Measurements from ENCODE around the gene FANCD2. TPM values are rescaled to one million over a fixed set of nuclear protein-coding genes. Genes with fewer than 3 reads are reported as not detected.

FANCD2 gene
- total and polyA plus RNA-seq, 12 donors, result 0.48 to 14.5 (median 2.5) TPM

DNA sequence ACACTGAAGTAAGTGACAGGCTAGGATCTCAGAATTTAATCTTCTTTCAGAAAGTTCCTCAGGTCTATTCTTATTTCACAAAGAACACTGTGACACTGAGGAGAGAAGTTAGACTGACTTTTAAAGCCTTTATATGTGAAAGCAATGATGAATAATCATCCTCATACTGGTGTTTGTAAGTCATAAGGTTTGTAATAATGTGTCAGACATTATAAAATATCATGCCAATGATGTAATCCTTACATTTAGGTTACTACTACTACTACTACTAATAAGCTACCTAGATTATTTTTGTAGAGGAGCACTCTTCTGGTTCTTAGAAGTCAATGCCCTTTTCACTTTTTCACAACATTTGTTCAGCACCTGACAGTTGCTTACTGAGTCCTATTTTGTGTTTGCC lies 48.4 kb downstream of the FANCD2 start:
- TF ChIP-seq, protein P1, sequence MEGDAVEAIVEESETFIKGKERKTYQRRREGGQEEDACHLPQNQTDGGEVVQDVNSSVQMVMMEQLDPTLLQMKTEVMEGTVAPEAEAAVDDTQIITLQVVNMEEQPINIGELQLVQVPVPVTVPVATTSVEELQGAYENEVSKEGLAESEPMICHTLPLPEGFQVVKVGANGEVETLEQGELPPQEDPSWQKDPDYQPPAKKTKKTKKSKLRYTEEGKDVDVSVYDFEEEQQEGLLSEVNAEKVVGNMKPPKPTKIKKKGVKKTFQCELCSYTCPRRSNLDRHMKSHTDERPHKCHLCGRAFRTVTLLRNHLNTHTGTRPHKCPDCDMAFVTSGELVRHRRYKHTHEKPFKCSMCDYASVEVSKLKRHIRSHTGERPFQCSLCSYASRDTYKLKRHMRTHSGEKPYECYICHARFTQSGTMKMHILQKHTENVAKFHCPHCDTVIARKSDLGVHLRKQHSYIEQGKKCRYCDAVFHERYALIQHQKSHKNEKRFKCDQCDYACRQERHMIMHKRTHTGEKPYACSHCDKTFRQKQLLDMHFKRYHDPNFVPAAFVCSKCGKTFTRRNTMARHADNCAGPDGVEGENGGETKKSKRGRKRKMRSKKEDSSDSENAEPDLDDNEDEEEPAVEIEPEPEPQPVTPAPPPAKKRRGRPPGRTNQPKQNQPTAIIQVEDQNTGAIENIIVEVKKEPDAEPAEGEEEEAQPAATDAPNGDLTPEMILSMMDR (IDR thresholded peaks at IDR 0.05), result no peak
- TF ChIP-seq POLR2A (IDR thresholded peaks at IDR 0.05), result no peak
- Histone ChIP-seq H3K36me3 (replicated peaks in 1 of 2) (no peaks in the 10 kb centered on the region), H3K27me3 (no peaks in the 10 kb centered on the region)

DNA sequence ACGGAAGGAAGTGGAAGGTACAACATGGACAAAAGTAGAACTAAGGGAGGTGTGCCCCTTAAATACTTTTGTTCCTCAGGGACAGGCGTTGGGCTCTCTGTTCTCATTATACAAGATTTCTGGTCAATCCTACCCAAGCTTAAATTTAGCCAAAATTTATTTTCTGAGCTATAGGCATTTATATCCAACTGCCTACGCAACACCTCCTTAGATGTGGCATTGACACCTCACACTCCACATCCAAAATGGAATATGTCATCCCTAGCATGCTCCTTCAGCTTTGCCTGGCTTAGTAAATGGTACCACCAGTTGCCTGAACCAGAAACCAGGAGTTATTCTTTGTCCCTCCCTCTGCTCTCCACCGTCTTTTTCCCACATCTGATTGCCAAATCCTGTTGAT lies 55.6 kb downstream of the FANCD2 start:
- Histone ChIP-seq H3K4me3 (no peak overlapping the region), H3K27ac (no peak overlapping the region), H3K4me1 (replicated peaks in 1 of 2) (no peaks in the 10 kb centered on the region), H3K36me3 (replicated peaks in 1 of 2) (no peaks in the 10 kb centered on the region), H3K9me3 (replicated peaks in 1 of 3) (no peaks in the 10 kb centered on the region), H3K27me3 (no peaks in the 10 kb centered on the region)
- TF ChIP-seq, protein P1 (IDR thresholded peaks at IDR 0.05), result no peak
- no peak for TF ChIP-seq POLR2A (IDR thresholded peaks at IDR 0.05)
- intact Hi-C loops (cut with DNase I), result no loop called here
- WGBS, 4 donors, result 92 to 95% (median 94%) methylated on average over 4 of the region's 4 CpGs
- no peak for DNase-seq

More for the DNA sequence above, 48.4 kb downstream of the FANCD2 start:
- H3K27ac ChIP-seq, result no peak overlapping the region
- no peak for DNase-seq
- intact Hi-C loops (cut with DNase I), result no loop called here
- no peak overlapping the region for H3K4me3 ChIP-seq
- H3K9me3 ChIP-seq (replicated peaks in 1 of 3), result no peaks in the 10 kb centered on the region
- H3K4me1 ChIP-seq (replicated peaks in 1 of 2), result no peaks in the 10 kb centered on the region

DNA sequence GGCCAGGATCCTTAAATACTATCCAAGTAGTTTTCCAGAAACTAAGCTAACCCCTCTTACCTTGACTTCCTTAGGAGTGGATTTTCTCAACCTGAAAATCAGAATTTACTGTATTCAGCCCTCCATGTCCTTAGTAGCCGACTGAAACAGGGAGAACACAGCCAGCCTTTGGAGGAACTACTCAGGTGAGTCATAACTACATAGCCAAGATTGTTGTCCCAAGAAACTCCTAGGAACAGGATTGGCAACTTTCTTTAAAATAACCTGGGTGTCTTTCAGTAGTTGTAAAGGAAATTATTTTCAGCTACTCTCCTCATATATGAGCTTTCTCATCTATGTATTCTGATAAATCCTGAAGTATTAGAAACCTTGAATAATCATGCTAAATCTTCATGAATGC lies 59.5 kb downstream of the FANCD2 start:
- Histone ChIP-seq H3K27ac (no peak overlapping the region), H3K4me3 (no peak overlapping the region), H3K4me1 (replicated peaks in 1 of 2) (no peaks in the 10 kb centered on the region), H3K36me3 (replicated peaks in 1 of 2) (no peaks in the 10 kb centered on the region), H3K27me3 (no peaks in the 10 kb centered on the region), H3K9me3 (replicated peaks in 1 of 3) (no peaks in the 10 kb centered on the region)
- no peak for DNase-seq
- intact Hi-C loops (cut with DNase I), result no loop called here
- 93 to 100% (median 98%) methylated on average over 1 of the region's 1 CpG for WGBS, 4 donors
- no peak for TF ChIP-seq POLR2A (IDR thresholded peaks at IDR 0.05)
- TF ChIP-seq, protein P1 (IDR thresholded peaks at IDR 0.05), result no peak

DNA sequence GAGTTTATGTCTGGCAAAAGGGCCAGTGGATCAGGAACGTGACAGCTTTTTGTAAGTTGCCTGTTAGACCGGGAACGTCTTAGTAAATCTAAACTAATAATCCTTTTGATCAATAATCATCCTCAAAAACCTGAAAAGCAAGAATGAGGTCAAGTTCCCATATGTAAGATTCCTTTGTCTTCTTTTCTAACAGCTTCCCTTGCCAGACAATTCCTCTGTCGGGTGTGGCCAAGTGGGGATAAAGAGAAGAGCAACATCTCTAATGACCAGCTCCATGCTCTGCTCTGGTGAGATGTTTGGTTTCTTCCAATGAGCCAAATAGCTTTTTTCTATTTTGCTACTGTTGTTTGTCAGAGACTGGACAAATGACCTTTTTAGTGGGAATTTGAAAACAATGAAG lies 62.0 kb downstream of the FANCD2 start:
- no peak for TF ChIP-seq POLR2A (IDR thresholded peaks at IDR 0.05)
- TF ChIP-seq, protein P1 (IDR thresholded peaks at IDR 0.05), result no peak
- Histone ChIP-seq H3K4me1 (replicated peaks in 1 of 2) (no peaks in the 10 kb centered on the region), H3K36me3 (replicated peaks in 1 of 2) (no peaks in the 10 kb centered on the region), H3K9me3 (replicated peaks in 1 of 3) (no peaks in the 10 kb centered on the region), H3K4me3 (no peak overlapping the region), H3K27ac (no peak overlapping the region), H3K27me3 (no peaks in the 10 kb centered on the region)
- intact Hi-C loops (cut with DNase I), result no loop called here
- WGBS, 4 donors, result 90 to 100% (median 94%) methylated on average over 4 of the region's 4 CpGs
- DNase-seq, result no peak
